H1 (cell line): ENCODE data around the gene PKNOX1. TPM values are rescaled to one million over a fixed set of nuclear protein-coding genes. Genes with fewer than 3 reads are reported as not detected.
A peak's percentile ranks its signal among the peaks of the same experiment; 100 is the strongest.
"Not testable (repeated sequence)": the region's sequence is repeated elsewhere in the genome, so short reads cannot be mapped to it uniquely, and the experiment has no call there.

Source experiments
- CTCF ChIA-PET: fragments of 300-600 bp; sonication (Branson Sonifier 250); formaldehyde crosslinking; loops from one replicate; lab custom pipeline; 2021; ENCODE audit not compliant: partially characterized antibody; lab: Charles Lee
- POLR2A ChIA-PET: fragments of 300-600 bp; sonication (Branson Sonifier 250); formaldehyde crosslinking; loops from one replicate; lab custom pipeline; 2021; ENCODE audit warnings: inconsistent platforms; ENCODE audit not compliant: partially characterized antibody; lab: Charles Lee
- DNase-seq, 2 experiments: peaks; one replicate each; pipeline versions ENCODE4 v3.0.0 to v3.0.0-alpha.2; 2010 to 2022; ENCODE audit warnings: low spot score in 2 of 2, low read depth in 1 of 2, mixed read lengths in 1 of 2
- FAIRE-seq: peaks from 2 replicates; lab custom pipeline; 2011; peaks lifted over from hg19 to GRCh38; lab: Jason Lieb, UNC
- H2AFZ ChIP-seq: 2 replicates; pipeline ENCODE4 v1.8.1; 2012; ENCODE audit warnings: low read length, inconsistent platforms
- H2AK5ac ChIP-seq: 2 replicates; pipeline ENCODE4 v1.6.1; 2013; ENCODE audit warnings: low read depth, low read length
- H2BK120ac ChIP-seq: replicated peaks from 2 replicates; pipeline ENCODE3; 2013; ENCODE audit warnings: low read depth, low read length, inconsistent platforms
- H2BK12ac ChIP-seq: 2 replicates; pipeline ENCODE4 v1.6.1; 2013; ENCODE audit warnings: low read depth, low read length
- H2BK15ac ChIP-seq: 2 replicates; pipeline ENCODE4 v1.6.1; 2013; ENCODE audit warnings: low read length
- H2BK20ac ChIP-seq: 2 replicates; pipeline ENCODE4 v1.6.1; 2013; ENCODE audit warnings: low read length
- H2BK5ac ChIP-seq: 2 replicates; pipeline ENCODE4 v1.6.1; 2013; ENCODE audit warnings: low read depth, low read length
- H3K14ac ChIP-seq: 2 replicates; pipeline ENCODE4 v1.6.1; 2013; ENCODE audit warnings: inconsistent platforms; ENCODE audit not compliant: insufficient read length
- H3K18ac ChIP-seq: 2 replicates; pipeline ENCODE4 v1.6.1; 2013; ENCODE audit warnings: low read length; ENCODE audit errors: extremely low read depth
- H3K23ac ChIP-seq: 2 replicates; pipeline ENCODE4 v1.6.1; 2013; ENCODE audit warnings: inconsistent platforms; ENCODE audit not compliant: insufficient read length
- H3K23me2 ChIP-seq: 2 replicates; pipeline ENCODE4 v1.6.1; 2013; ENCODE audit warnings: low read depth, low read length
- H3K27ac ChIP-seq: 2 replicates; pipeline ENCODE4 v1.6.1; 2011; ENCODE audit warnings: low read depth, low read length, inconsistent platforms
- H3K27me3 ChIP-seq, 4 experiments: replicated peaks in 1 of 4; 1 replicate in 1 of 4; 2 replicates in 3 of 4; pipeline versions ENCODE4 v1.6.1 to v1.8.1; 2011 to 2013; ENCODE audit warnings: low read length in 3 of 4, mild to moderate bottlenecking in 3 of 4, inconsistent platforms in 2 of 4, mixed read lengths in 2 of 4, moderate library complexity in 1 of 4; ENCODE audit not compliant: control insufficient read depth in 3 of 4, insufficient read depth in 3 of 4; ENCODE audit errors: extremely low read depth in 1 of 4
- H3K36me3 ChIP-seq, 4 experiments: 2 replicates each; pipeline versions ENCODE4 v1.6.1 to v1.8.1; 2011 to 2013; ENCODE audit warnings: mild to moderate bottlenecking in 4 of 4, low read length in 3 of 4, moderate library complexity in 2 of 4, control low read depth in 1 of 4, inconsistent platforms in 1 of 4; ENCODE audit not compliant: insufficient read depth in 4 of 4, control insufficient read depth in 2 of 4
- H3K4ac ChIP-seq: replicated peaks from 2 replicates; pipeline ENCODE3; 2013; ENCODE audit warnings: low read length, low read depth, mixed read lengths, inconsistent platforms; ENCODE audit not compliant: insufficient read length
- H3K4me1 ChIP-seq, 4 experiments: replicated peaks in 1 of 4; 1 replicate in 1 of 4; 2 replicates in 3 of 4; pipeline versions ENCODE4 v1.6.1 to v1.8.1; 2011 to 2013; ENCODE audit warnings: low read length in 3 of 4, inconsistent platforms in 2 of 4, mixed read lengths in 1 of 4; ENCODE audit not compliant: insufficient read depth in 4 of 4, control insufficient read depth in 3 of 4
- H3K4me2 ChIP-seq, 2 experiments: 2 replicates each; pipeline versions ENCODE4 v1.6.1 to v1.8.1; 2011 to 2013; ENCODE audit warnings: low read depth in 2 of 2, low read length in 2 of 2, control low read depth in 1 of 2, inconsistent platforms in 1 of 2, mild to moderate bottlenecking in 1 of 2; ENCODE audit not compliant: insufficient read depth in 1 of 2
- H3K4me3 ChIP-seq, 4 experiments: fragments of 200-600, 300-600 bp in 1 of 4; sonication (generic), shearing (Covaris generic), sonication (Bioruptor Twin) in 1 of 4; 2 replicates each; pipeline versions ENCODE4 v1.5.1 to v1.8.1; 2011 to 2016; ENCODE audit warnings: low read length in 4 of 4, low read depth in 3 of 4, control low read depth in 2 of 4, inconsistent platforms in 2 of 4, mild to moderate bottlenecking in 2 of 4, mixed read lengths in 1 of 4, moderate library complexity in 1 of 4; ENCODE audit not compliant: insufficient read depth in 2 of 4; ENCODE audit errors: extremely low read depth in 1 of 4
- H3K56ac ChIP-seq: replicated peaks from 2 replicates; pipeline ENCODE3; 2013; ENCODE audit warnings: low read depth, mild to moderate bottlenecking, mixed read lengths, low read length, inconsistent platforms; ENCODE audit not compliant: insufficient read length
- H3K79me1 ChIP-seq: 2 replicates; pipeline ENCODE4 v1.6.1; 2013; ENCODE audit warnings: low read depth, low read length, control low read depth
- H3K79me2 ChIP-seq, 2 experiments: 2 replicates each; pipeline versions ENCODE4 v1.6.1 to v1.8.1; 2012 to 2013; ENCODE audit warnings: low read length in 2 of 2, mild to moderate bottlenecking in 2 of 2, inconsistent platforms in 1 of 2; ENCODE audit not compliant: insufficient read depth in 2 of 2, control insufficient read depth in 1 of 2
- H3K9ac ChIP-seq, 4 experiments: replicated peaks in 1 of 4; 1 replicate in 1 of 4; 2 replicates in 3 of 4; pipeline versions ENCODE4 v1.6.1 to v1.8.1; 2011 to 2013; ENCODE audit warnings: low read depth in 3 of 4, low read length in 3 of 4, control low read depth in 2 of 4, mild to moderate bottlenecking in 2 of 4, moderate library complexity in 2 of 4, inconsistent platforms in 1 of 4; ENCODE audit errors: extremely low read depth in 1 of 4
- H3K9me3 ChIP-seq, 2 experiments: 2 replicates each; pipeline versions ENCODE4 v1.6.1 to v1.8.1; 2012 to 2013; ENCODE audit warnings: mild to moderate bottlenecking in 2 of 2, moderate library complexity in 2 of 2, control low read depth in 1 of 2, inconsistent platforms in 1 of 2, low read depth in 1 of 2, low read length in 1 of 2, mixed read lengths in 1 of 2; ENCODE audit not compliant: insufficient read depth in 2 of 2
- H4K20me1 ChIP-seq, 2 experiments: replicated peaks in 1 of 2; 2 replicates each; pipeline versions ENCODE3 to v1.8.1; 2011 to 2013; ENCODE audit warnings: inconsistent platforms in 2 of 2, low read length in 2 of 2, mild to moderate bottlenecking in 1 of 2; ENCODE audit not compliant: insufficient read depth in 2 of 2, control insufficient read depth in 1 of 2
- H4K5ac ChIP-seq: 2 replicates; pipeline ENCODE4 v1.6.1; 2013; ENCODE audit warnings: low read length, low read depth, mixed read lengths, inconsistent platforms; ENCODE audit not compliant: insufficient read length
- H4K8ac ChIP-seq: 2 replicates; pipeline ENCODE4 v1.8.0; 2013; ENCODE audit warnings: mild to moderate bottlenecking, moderate library complexity, low read length, inconsistent platforms; ENCODE audit not compliant: insufficient read depth; ENCODE audit errors: extremely low read depth
- H4K91ac ChIP-seq: replicated peaks from 2 replicates; pipeline ENCODE3; 2013; ENCODE audit warnings: low read length, mixed read lengths, inconsistent platforms; ENCODE audit not compliant: insufficient read length
- ASH2L ChIP-seq: fragments of 200-600, 300-600 bp; sonication (generic); IDR thresholded peaks from one replicate; pipeline ENCODE4 v1.7.1; 2017; ENCODE audit warnings: low read length
- NANOG ChIP-seq: IDR thresholded peaks from 2 replicates; pipeline ENCODE4 v1.6.1; 2011; ENCODE audit warnings: low read length, low read depth, mild to moderate bottlenecking, inconsistent platforms; ENCODE audit not compliant: insufficient read depth, poor library complexity, severe bottlenecking
- SP1 ChIP-seq: IDR thresholded peaks from 2 replicates; pipeline ENCODE4 v1.6.1; 2011; ENCODE audit warnings: low read depth, low read length
- TAF1 ChIP-seq: IDR thresholded peaks from 2 replicates; pipeline ENCODE4 v1.6.1; 2011; ENCODE audit warnings: mild to moderate bottlenecking, low read depth, low read length
- YY1 ChIP-seq: IDR thresholded peaks from 2 replicates; pipeline ENCODE4 v1.6.1; 2011; ENCODE audit warnings: low read depth, mild to moderate bottlenecking, low read length
- WGBS, 2 experiments: shearing (Covaris generic) in 1 of 2; methylation state at CpG; one replicate each; pipeline versions ENCODE4 v1.1.6 to v1.1.7; 2013 to 2015; ENCODE audit warnings: low lambda C conversion rate in 2 of 2, mixed read lengths in 2 of 2, inconsistent platforms in 1 of 2, low coverage in 1 of 2, missing lambda C conversion rate in 1 of 2; ENCODE audit not compliant: insufficient replicate concordance in 2 of 2, insufficient coverage in 1 of 2, insufficient read length in 1 of 2; ENCODE audit errors: extremely low coverage in 1 of 2, missing lambda C conversion rate in 1 of 2; 5-methylcytosine and 5-hydroxymethylcytosine counted together
- polyA plus RNA-seq, 7 experiments: library from polyadenylated mRNA; depleted of rRNA in 3 of 7; stranded (reverse) in 5 of 7; unstranded in 2 of 7; fragments of >200 nt in 5 of 7; fragments of 200-250 nt in 2 of 7; gene quantifications; 1 replicate in 5 of 7; 2 replicates in 1 of 7; 4 replicates in 1 of 7; pipeline versions ENCODE4 v1.2.1 to v1.2.3, GENCODE V29; 2011 to 2013; ENCODE audit warnings: missing spikeins in 2 of 7, mixed read lengths in 2 of 7
- total RNA-seq: library from RNA; stranded (reverse); fragmentation: NEBNext Ultra II Directional; extraction: Animal tissue kit (Norgen Biotek cat#: 25700); gene quantifications from 2 replicates; pipeline ENCODE4 v1.2.1, GENCODE V29; 2021

The PKNOX1 gene
- total and polyA plus RNA-seq, 2 of the 8 experiments (the other 6 are each of a cell fraction or from before 2014, with no cell fraction given), result 20.4 to 31.9 TPM

- DNase-seq, result peak in 1 of 2 experiments; percentile 69
- H2AK5ac ChIP-seq, result peak overlapping the region; percentile 67
- not testable (repeated sequence) for H4K20me1 ChIP-seq, H3K36me3 ChIP-seq, H4K5ac ChIP-seq, H4K8ac ChIP-seq, H3K27me3 ChIP-seq, H3K4me3 ChIP-seq, FAIRE-seq, H3K14ac ChIP-seq, H3K9me3 ChIP-seq, H2BK15ac ChIP-seq, H3K23ac ChIP-seq, H2AFZ ChIP-seq, H3K79me1 ChIP-seq, H2BK120ac ChIP-seq, H3K79me2 ChIP-seq, H3K23me2 ChIP-seq, H3K56ac ChIP-seq, H3K4ac ChIP-seq
- H3K18ac ChIP-seq, result peak overlapping the region; percentile 98
- H2BK20ac ChIP-seq, result peak overlapping the region; percentile 100; the same call in 1 of the 2 replicates
- ChIA-PET POLR2A (interaction anchor here (0.8 to 3.6 kb wide), 10 partner anchors 8 to 55 kb away, joined by 3 to 37 read pairs (median 4); partner anchors contain the start of gene ERVH48-1), CTCF (interaction anchor here (1.1 to 3.2 kb wide), 3 partner anchors 9 to 23 kb away, joined by 3 to 10 read pairs (median 9); no protein-coding TSS in a partner anchor)
- H2BK5ac ChIP-seq, result peak overlapping the region; percentile 98
- H3K4me1 ChIP-seq, result peaks cover 0 to 25% (median 12%) of the 10 kb centered on the region in 4 experiments; a peak in 6 of 7 replicates
- 37% methylated on average over 16 of the region's 16 CpGs; no CpG with 5 or more reads in 1 of the 2 experiments for WGBS, 2 experiments
- H3K9ac ChIP-seq, result peak overlapping the region in 2 of 4 experiments; percentile 29 to 42; a peak in 2 of 7 replicates
- H2BK12ac ChIP-seq, result peak overlapping the region; percentile 92
- H3K4me2 ChIP-seq, result peak overlapping the region; percentile 29 to 52; a peak in 3 of 4 replicates
- peak overlapping the region; percentile 88 for H4K91ac ChIP-seq
- peak; percentile 42 for TF ChIP-seq ASH2L
- 0 out of 2 replicates have a peak, but pooled peaks have one; percentile 27 for TF ChIP-seq YY1
- TF ChIP-seq SP1, result 0 out of 2 replicates have a peak, but pooled peaks have one; percentile 18
- peak; percentile 19 for TF ChIP-seq NANOG
- peak; percentile 45; the same call in 1 of the 2 replicates for TF ChIP-seq TAF1
- peak overlapping the region; percentile 73 for H3K27ac ChIP-seq
Measured at GRCh38 chr21:42937034-42937940, 37.1 kb upstream of the PKNOX1 start.
